ENCODE results near the gene ARHGEF5. TPM values are rescaled to one million over a fixed set of nuclear protein-coding genes. Genes with fewer than 3 reads are reported as not detected.

Gene ARHGEF5
- total and polyA plus RNA-seq, 2 experiments from 2014 or later, result 23.1 to 24.2 TPM

DNA sequence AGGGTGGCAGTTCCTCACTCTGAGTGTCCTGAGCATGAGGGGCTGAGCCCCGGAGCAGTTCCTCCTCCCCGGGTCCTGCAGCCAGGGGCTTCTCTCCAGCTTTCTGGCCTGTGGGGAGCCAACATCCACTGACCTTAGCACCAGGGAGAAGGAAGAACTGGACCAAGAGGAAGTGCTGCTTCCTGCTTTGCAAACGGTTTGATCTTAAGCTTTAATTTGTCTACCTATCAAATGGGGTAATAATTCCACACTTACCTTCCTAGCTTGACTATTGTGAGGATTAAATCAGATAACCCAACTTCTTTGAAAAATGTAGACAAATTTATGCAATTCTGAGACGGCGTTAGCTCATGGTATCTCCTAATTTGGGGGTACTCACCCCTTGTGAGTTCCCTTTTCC is 46.3 kb downstream of the ARHGEF5 start:
- no peak overlapping the region for H2AFZ ChIP-seq
- 88% methylated on average over 5 of the region's 5 CpGs for WGBS (ENCODE audit: low lambda C conversion rate, missing lambda C conversion rate)
- no peaks in the 10 kb centered on the region for H4K20me1 ChIP-seq (ENCODE audit: insufficient read depth, poor library complexity, severe bottlenecking)
- no peak overlapping the region for H3K4me3 ChIP-seq
- no peaks in the 10 kb centered on the region for H3K9me3 ChIP-seq (ENCODE audit: low read depth)
- H3K4me1 ChIP-seq (ENCODE audit: insufficient read depth), result no peaks in the 10 kb centered on the region
- TF ChIP-seq EZH2phosphoT487 (IDR thresholded peaks at IDR 0.05; ENCODE audit: low read depth, severe bottlenecking, unreplicated experiment) (no peak), EZH2 (IDR thresholded peaks at IDR 0.05; ENCODE audit: borderline replicate concordance) (no peak)
- TF ChIP-seq, protein P1, sequence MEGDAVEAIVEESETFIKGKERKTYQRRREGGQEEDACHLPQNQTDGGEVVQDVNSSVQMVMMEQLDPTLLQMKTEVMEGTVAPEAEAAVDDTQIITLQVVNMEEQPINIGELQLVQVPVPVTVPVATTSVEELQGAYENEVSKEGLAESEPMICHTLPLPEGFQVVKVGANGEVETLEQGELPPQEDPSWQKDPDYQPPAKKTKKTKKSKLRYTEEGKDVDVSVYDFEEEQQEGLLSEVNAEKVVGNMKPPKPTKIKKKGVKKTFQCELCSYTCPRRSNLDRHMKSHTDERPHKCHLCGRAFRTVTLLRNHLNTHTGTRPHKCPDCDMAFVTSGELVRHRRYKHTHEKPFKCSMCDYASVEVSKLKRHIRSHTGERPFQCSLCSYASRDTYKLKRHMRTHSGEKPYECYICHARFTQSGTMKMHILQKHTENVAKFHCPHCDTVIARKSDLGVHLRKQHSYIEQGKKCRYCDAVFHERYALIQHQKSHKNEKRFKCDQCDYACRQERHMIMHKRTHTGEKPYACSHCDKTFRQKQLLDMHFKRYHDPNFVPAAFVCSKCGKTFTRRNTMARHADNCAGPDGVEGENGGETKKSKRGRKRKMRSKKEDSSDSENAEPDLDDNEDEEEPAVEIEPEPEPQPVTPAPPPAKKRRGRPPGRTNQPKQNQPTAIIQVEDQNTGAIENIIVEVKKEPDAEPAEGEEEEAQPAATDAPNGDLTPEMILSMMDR (IDR thresholded peaks at IDR 0.05; ENCODE audit: poor library complexity), result no peak
- no peaks in the 10 kb centered on the region for H3K79me2 ChIP-seq
- H3K27ac ChIP-seq, result no peak overlapping the region
- no peak overlapping the region for H3K4me2 ChIP-seq
- DNase-seq (ENCODE audit: low spot score), result no peak
- no peaks in the 10 kb centered on the region for H3K9me2 ChIP-seq (replicated peaks; ENCODE audit: insufficient read depth)
- H3K36me3 ChIP-seq (replicated peaks; ENCODE audit: insufficient read depth, low read depth), result no peaks in the 10 kb centered on the region
- H3K27me3 ChIP-seq, result no peaks in the 10 kb centered on the region

DNA sequence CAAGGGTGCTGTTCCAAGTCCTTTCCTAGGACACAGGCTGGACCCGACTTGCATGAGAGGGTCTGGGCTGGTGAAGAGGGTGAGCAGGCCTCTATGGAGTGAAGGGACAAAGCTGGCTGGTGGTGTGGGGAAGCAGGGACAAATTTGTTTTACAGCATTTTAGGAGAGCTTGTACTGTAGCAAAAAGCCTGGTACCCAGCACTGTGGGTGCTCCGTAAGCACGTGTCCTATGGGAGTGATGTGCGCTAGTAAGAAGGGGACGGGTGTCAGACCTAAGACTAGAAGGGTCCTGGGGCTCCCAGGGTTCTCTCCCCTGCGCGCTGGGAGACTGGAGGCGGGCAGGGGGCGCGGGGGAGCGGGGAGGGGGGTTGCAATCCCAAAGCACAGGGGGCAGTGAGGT is 47.9 kb downstream of the ARHGEF5 start:
- no peaks in the 10 kb centered on the region for H3K27me3 ChIP-seq
- H3K36me3 ChIP-seq (replicated peaks; ENCODE audit: insufficient read depth, low read depth), result no peaks in the 10 kb centered on the region
- no peaks in the 10 kb centered on the region for H3K79me2 ChIP-seq
- no peak for DNase-seq (ENCODE audit: low spot score)
- no peaks in the 10 kb centered on the region for H3K9me2 ChIP-seq (replicated peaks; ENCODE audit: insufficient read depth)
- H3K4me2 ChIP-seq, result no peak overlapping the region
- 91% methylated on average over 5 of the region's 11 CpGs for WGBS (ENCODE audit: low lambda C conversion rate, missing lambda C conversion rate)
- peaks cover 6% of the 10 kb centered on the region for H3K4me1 ChIP-seq (ENCODE audit: insufficient read depth)
- H2AFZ ChIP-seq, result no peak overlapping the region
- H3K27ac ChIP-seq, result no peak overlapping the region
- TF ChIP-seq EZH2 (IDR thresholded peaks at IDR 0.05; ENCODE audit: borderline replicate concordance), result no peak
- TF ChIP-seq, protein P1 (IDR thresholded peaks at IDR 0.05; ENCODE audit: poor library complexity), result no peak
- TF ChIP-seq EZH2phosphoT487 (IDR thresholded peaks at IDR 0.05; ENCODE audit: low read depth, severe bottlenecking, unreplicated experiment), result no peak
- H3K4me3 ChIP-seq, result no peak overlapping the region
- no peaks in the 10 kb centered on the region for H4K20me1 ChIP-seq (ENCODE audit: insufficient read depth, poor library complexity, severe bottlenecking)
- no peaks in the 10 kb centered on the region for H3K9me3 ChIP-seq (ENCODE audit: low read depth)

DNA sequence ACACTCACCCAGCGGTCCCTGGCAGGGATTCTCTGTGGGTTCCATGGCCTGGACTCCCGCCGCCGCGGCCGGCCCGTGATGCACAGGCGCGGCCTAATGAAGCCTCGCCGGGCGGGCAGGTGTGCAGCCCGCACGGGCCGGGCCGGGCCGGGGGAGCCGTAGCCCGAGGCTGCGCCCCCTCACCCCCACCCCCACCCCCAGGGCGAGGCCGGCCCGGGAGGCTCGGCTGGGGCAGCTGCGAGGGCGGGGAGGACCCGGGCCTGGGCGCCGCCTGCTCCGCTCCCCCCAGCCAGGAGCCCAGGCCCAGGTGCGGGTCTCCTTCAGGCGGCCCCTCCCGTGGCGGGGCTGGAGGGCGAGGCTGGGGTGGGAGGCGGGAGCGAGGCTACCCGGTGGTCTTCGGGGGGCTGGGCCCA is 48.5 kb downstream of the ARHGEF5 start, which contains the start of gene NOBOX:
TSS of gene NOBOX (minus strand) at position 45 of the 413 bp plus-strand sequence.
- DNase-seq (ENCODE audit: low spot score), result no peak
- no peaks in the 10 kb centered on the region for H3K27me3 ChIP-seq
- peaks cover 6% of the 10 kb centered on the region for H3K4me1 ChIP-seq (ENCODE audit: insufficient read depth)
- no peak within 1 kb of the TSS for H3K27ac ChIP-seq
- no peaks in the 10 kb centered on the region for H3K36me3 ChIP-seq (replicated peaks; ENCODE audit: insufficient read depth, low read depth)
- no peak within 1 kb of the TSS for H2AFZ ChIP-seq
- WGBS (ENCODE audit: low lambda C conversion rate, missing lambda C conversion rate), result 97% methylated on average over 13 of the region's 39 CpGs
- no peak within 1 kb of the TSS for H3K4me2 ChIP-seq
- no peak within 1 kb of the TSS for H3K4me3 ChIP-seq
- no peaks in the 10 kb centered on the region for H3K79me2 ChIP-seq
- no peaks in the 10 kb centered on the region for H4K20me1 ChIP-seq (ENCODE audit: insufficient read depth, poor library complexity, severe bottlenecking)
- no peak for TF ChIP-seq EZH2 (IDR thresholded peaks at IDR 0.05; ENCODE audit: borderline replicate concordance)
- TF ChIP-seq, protein P1 (IDR thresholded peaks at IDR 0.05; ENCODE audit: poor library complexity), result no peak
- no peak for TF ChIP-seq EZH2phosphoT487 (IDR thresholded peaks at IDR 0.05; ENCODE audit: low read depth, severe bottlenecking, unreplicated experiment)
- H3K9me3 ChIP-seq (ENCODE audit: low read depth), result no peaks in the 10 kb centered on the region
- no peaks in the 10 kb centered on the region for H3K9me2 ChIP-seq (replicated peaks; ENCODE audit: insufficient read depth)

DNA sequence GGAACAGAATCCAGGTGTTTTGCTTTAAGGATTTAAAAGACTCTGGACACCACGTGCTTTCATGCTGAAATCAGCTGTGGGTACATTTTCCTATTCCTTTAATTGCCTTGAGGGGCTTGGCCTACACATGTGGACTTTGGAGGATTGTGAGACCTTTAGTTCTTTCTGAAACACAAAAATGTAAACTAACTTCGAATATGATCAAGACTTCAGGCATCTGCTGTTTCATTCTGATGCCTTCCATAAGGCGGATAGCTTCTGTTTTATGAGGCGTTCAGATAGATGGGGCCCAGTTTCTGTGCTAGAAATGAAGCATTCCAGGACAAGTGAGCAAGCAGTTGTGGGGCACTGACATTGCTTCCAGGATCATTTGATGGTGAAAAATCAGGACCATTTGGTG is 49.7 kb downstream of the ARHGEF5 start:
- Histone ChIP-seq H3K4me1 (ENCODE audit: insufficient read depth) (peaks cover 6% of the 10 kb centered on the region), H4K20me1 (ENCODE audit: insufficient read depth, poor library complexity, severe bottlenecking) (no peaks in the 10 kb centered on the region), H3K9me2 (replicated peaks; ENCODE audit: insufficient read depth) (no peaks in the 10 kb centered on the region), H3K27ac (no peak overlapping the region), H3K4me3 (no peak overlapping the region), H3K9me3 (ENCODE audit: low read depth) (no peaks in the 10 kb centered on the region), H3K79me2 (no peaks in the 10 kb centered on the region), H3K36me3 (replicated peaks; ENCODE audit: insufficient read depth, low read depth) (no peaks in the 10 kb centered on the region), H2AFZ (no peak overlapping the region), H3K27me3 (no peaks in the 10 kb centered on the region), H3K4me2 (no peak overlapping the region)
- TF ChIP-seq, protein P1 (IDR thresholded peaks at IDR 0.05; ENCODE audit: poor library complexity), result no peak
- TF ChIP-seq EZH2 (IDR thresholded peaks at IDR 0.05; ENCODE audit: borderline replicate concordance) (no peak), EZH2phosphoT487 (IDR thresholded peaks at IDR 0.05; ENCODE audit: low read depth, severe bottlenecking, unreplicated experiment) (no peak)
- DNase-seq (ENCODE audit: low spot score), result no peak
- 58% methylated on average over 4 of the region's 4 CpGs for WGBS (ENCODE audit: low lambda C conversion rate, missing lambda C conversion rate)
